ENCODE data around the gene TEX13D. TPM values are rescaled to one million over a fixed set of nuclear protein-coding genes. Genes with fewer than 3 reads are reported as not detected.
A peak's percentile ranks its signal among the peaks of the same experiment; 100 is the strongest.

Gene TEX13D
- total and polyA plus RNA-seq, 2 of the 8 experiments (the other 6 are each of a cell fraction or from before 2014, with no cell fraction given), result 0.03 to 0.07 TPM

GRCh38 chrX:124358800-124359383 lies 26.4 kb downstream of the TEX13D start:
- H4K91ac ChIP-seq (replicated peaks; ENCODE audit: insufficient read length, low read length), result no peak overlapping the region
- H3K79me1 ChIP-seq (ENCODE audit: low read depth, low read length), result no peaks in the 10 kb centered on the region
- H2BK5ac ChIP-seq (ENCODE audit: low read depth, low read length), result no peak overlapping the region
- no peaks in the 10 kb centered on the region for H3K9me3 ChIP-seq (ENCODE audit: insufficient read depth in 2 of 2, low read depth in 1 of 2, low read length in 1 of 2)
- no peak overlapping the region for H3K23ac ChIP-seq (ENCODE audit: insufficient read length)
- H3K27me3 ChIP-seq (replicated peaks in 1 of 4; ENCODE audit: control insufficient read depth in 3 of 4, extremely low read depth in 1 of 4, insufficient read depth in 3 of 4, low read length in 3 of 4), result no peaks in the 10 kb centered on the region
- no peaks in the 10 kb centered on the region for H3K36me3 ChIP-seq (ENCODE audit: control insufficient read depth in 2 of 4, insufficient read depth in 4 of 4, low read length in 3 of 4)
- H3K4me2 ChIP-seq (ENCODE audit: insufficient read depth in 1 of 2, low read depth in 2 of 2, low read length in 2 of 2), result no peak overlapping the region
- H3K4me1 ChIP-seq (replicated peaks in 1 of 4; ENCODE audit: control insufficient read depth in 3 of 4, insufficient read depth in 4 of 4, low read length in 3 of 4), result no peaks in the 10 kb centered on the region
- H3K79me2 ChIP-seq (ENCODE audit: control insufficient read depth in 1 of 2, insufficient read depth in 2 of 2, low read length in 2 of 2), result no peaks in the 10 kb centered on the region
- no peak overlapping the region for H3K27ac ChIP-seq (ENCODE audit: low read depth, low read length)
- H4K20me1 ChIP-seq (replicated peaks in 1 of 2; ENCODE audit: control insufficient read depth in 1 of 2, insufficient read depth in 2 of 2, low read length in 2 of 2), result no peaks in the 10 kb centered on the region
- no peak overlapping the region for H2AFZ ChIP-seq (ENCODE audit: low read length)
- ChIA-PET CTCF (ENCODE audit: partially characterized antibody) (no interaction called here), POLR2A (ENCODE audit: partially characterized antibody) (no interaction called here)
- H2BK12ac ChIP-seq (ENCODE audit: low read depth, low read length), result no peak overlapping the region
- H2BK20ac ChIP-seq (ENCODE audit: low read length), result no peak overlapping the region
- H2AK5ac ChIP-seq (ENCODE audit: low read depth, low read length), result no peak overlapping the region
- FAIRE-seq (peak; percentile 71), DNase-seq (ENCODE audit: low read depth in 1 of 2, low spot score in 2 of 2) (no peak)
- no peak overlapping the region for H3K18ac ChIP-seq (ENCODE audit: extremely low read depth, low read length)
- H3K4me3 ChIP-seq (ENCODE audit: extremely low read depth in 1 of 4, insufficient read depth in 2 of 4, low read depth in 3 of 4, low read length in 4 of 4), result no peak overlapping the region
- H4K8ac ChIP-seq (ENCODE audit: extremely low read depth, insufficient read depth, low read length), result no peak overlapping the region
- no peaks in the 10 kb centered on the region for H3K23me2 ChIP-seq (ENCODE audit: low read depth, low read length)
- no peak overlapping the region for H2BK120ac ChIP-seq (replicated peaks; ENCODE audit: low read depth, low read length)
- H3K9ac ChIP-seq (replicated peaks in 1 of 4; ENCODE audit: extremely low read depth in 1 of 4, low read depth in 3 of 4, low read length in 3 of 4), result no peak overlapping the region
- H3K4ac ChIP-seq (replicated peaks; ENCODE audit: insufficient read length, low read depth, low read length), result no peak overlapping the region
- H3K56ac ChIP-seq (replicated peaks; ENCODE audit: insufficient read length, low read depth, low read length), result no peak overlapping the region
- no peak overlapping the region for H2BK15ac ChIP-seq (ENCODE audit: low read length)
- no peak overlapping the region for H3K14ac ChIP-seq (ENCODE audit: insufficient read length)
- H4K5ac ChIP-seq (ENCODE audit: insufficient read length, low read depth, low read length), result no peak overlapping the region
- 80% methylated on average over 3 of the region's 3 CpGs; no CpG with 5 or more reads in 1 of the 2 experiments for WGBS, 2 experiments (ENCODE audit: extremely low coverage in 1 of 2, insufficient coverage in 1 of 2, insufficient read length in 1 of 2, insufficient replicate concordance in 2 of 2, low coverage in 1 of 2, low lambda C conversion rate in 2 of 2, missing lambda C conversion rate in 1 of 2)
- TF ChIP-seq RXRA (IDR thresholded peaks at IDR 0.05; ENCODE audit: insufficient read depth, low read depth, low read length), result no peak
- no peak for TF ChIP-seq CREB1 (IDR thresholded peaks at IDR 0.05)
